Measurements from ENCODE around the gene PTPRN2.

PTPRN2 gene

GRCh38 chr7:157952841-157953645 is 634.6 kb downstream of the PTPRN2 start:
- Histone ChIP-seq H3K9ac (ENCODE audit: low read depth, low read length, poor library complexity) (no peak overlapping the region), H3K36me3 (replicated peaks in 1 of 2; ENCODE audit: control insufficient read depth in 2 of 2, insufficient read depth in 2 of 2, low read length in 2 of 2) (no peaks in the 10 kb centered on the region), H2BK15ac (ENCODE audit: low read length) (no peak overlapping the region), H3K4me2 (ENCODE audit: insufficient read depth, low read length, poor library complexity, severe bottlenecking) (no peak overlapping the region), H3K18ac (ENCODE audit: low read length) (peak overlapping the region; percentile 51), H2BK12ac (ENCODE audit: low read length) (no peak overlapping the region), H2BK5ac (ENCODE audit: low read length) (no peak overlapping the region), H3K4ac (ENCODE audit: low read length) (no peak overlapping the region), H3K27me3 (ENCODE audit: control insufficient read depth in 3 of 3, insufficient read depth in 3 of 3, low read depth in 1 of 3, low read length in 3 of 3) (peaks cover 0 to 8% (median 0%) of the 10 kb centered on the region in 3 experiments), H4K8ac (ENCODE audit: low read depth, low read length) (no peak overlapping the region), H2AK5ac (ENCODE audit: low read depth, low read length) (no peak overlapping the region), H3K9me3 (replicated peaks in 1 of 2; ENCODE audit: control insufficient read depth in 2 of 2, insufficient read depth in 1 of 2, low read depth in 1 of 2, low read length in 2 of 2) (peaks cover 0 to 3% of the 10 kb centered on the region in 2 donors), H3K4me3 (ENCODE audit: low read length in 2 of 2) (no peak overlapping the region), H2BK120ac (ENCODE audit: low read depth, low read length) (no peak overlapping the region), H4K91ac (ENCODE audit: low read depth, low read length, poor library complexity) (no peak overlapping the region), H3K4me1 (ENCODE audit: control insufficient read depth in 2 of 2, insufficient read depth in 1 of 2, low read depth in 1 of 2, low read length in 2 of 2) (peaks cover 0 to 10% of the 10 kb centered on the region in 2 donors), H2AFZ (ENCODE audit: low read length) (no peak overlapping the region), H3K79me1 (ENCODE audit: low read depth, low read length) (no peaks in the 10 kb centered on the region), H3K14ac (ENCODE audit: low read length) (no peak overlapping the region), H3K23ac (ENCODE audit: low read depth, low read length, poor library complexity) (peak overlapping the region; percentile 57), H3K27ac (replicated peaks; ENCODE audit: low read length) (no peak overlapping the region)
- DNase-seq (ENCODE audit: low spot score): no peak
- no CpG with 5 or more reads among the region's 25 CpGs for WGBS, 2 donors (ENCODE audit: extremely low coverage in 2 of 2, insufficient read length in 2 of 2, insufficient replicate concordance in 1 of 2)

- Histone ChIP-seq H3K4me2 (ENCODE audit: insufficient read depth, low read length, poor library complexity, severe bottlenecking) (no peak overlapping the region), H3K79me1 (ENCODE audit: low read depth, low read length) (no peaks in the 10 kb centered on the region), H3K27ac (replicated peaks; ENCODE audit: low read length) (no peak overlapping the region), H2BK15ac (ENCODE audit: low read length) (no peak overlapping the region), H3K23ac (ENCODE audit: low read depth, low read length, poor library complexity) (peak overlapping the region; percentile 57), H4K8ac (ENCODE audit: low read depth, low read length) (no peak overlapping the region), H3K36me3 (replicated peaks in 1 of 2; ENCODE audit: control insufficient read depth in 2 of 2, insufficient read depth in 2 of 2, low read length in 2 of 2) (no peaks in the 10 kb centered on the region), H2BK120ac (ENCODE audit: low read depth, low read length) (no peak overlapping the region), H4K91ac (ENCODE audit: low read depth, low read length, poor library complexity) (no peak overlapping the region), H3K18ac (ENCODE audit: low read length) (peak overlapping the region; percentile 57), H2BK12ac (ENCODE audit: low read length) (peak overlapping the region; percentile 68), H3K4ac (ENCODE audit: low read length) (no peak overlapping the region), H3K9me3 (replicated peaks in 1 of 2; ENCODE audit: control insufficient read depth in 2 of 2, insufficient read depth in 1 of 2, low read depth in 1 of 2, low read length in 2 of 2) (peaks cover 3 to 7% of the 10 kb centered on the region in 2 donors), H2AK5ac (ENCODE audit: low read depth, low read length) (no peak overlapping the region), H3K9ac (ENCODE audit: low read depth, low read length, poor library complexity) (no peak overlapping the region), H2BK5ac (ENCODE audit: low read length) (no peak overlapping the region), H3K14ac (ENCODE audit: low read length) (peak overlapping the region; percentile 51), H3K4me3 (ENCODE audit: low read length in 2 of 2) (no peak overlapping the region), H3K27me3 (ENCODE audit: control insufficient read depth in 3 of 3, insufficient read depth in 3 of 3, low read depth in 1 of 3, low read length in 3 of 3) (peaks cover 0 to 8% (median 0%) of the 10 kb centered on the region in 3 experiments), H2AFZ (ENCODE audit: low read length) (no peak overlapping the region), H3K4me1 (ENCODE audit: control insufficient read depth in 2 of 2, insufficient read depth in 1 of 2, low read depth in 1 of 2, low read length in 2 of 2) (peaks cover 0 to 10% of the 10 kb centered on the region in 2 donors)
- DNase-seq (ENCODE audit: low spot score): no peak
- WGBS, 2 donors (ENCODE audit: extremely low coverage in 2 of 2, insufficient read length in 2 of 2, insufficient replicate concordance in 1 of 2): no CpG with 5 or more reads among the region's 21 CpGs
These were observed 635.5 kb downstream of the PTPRN2 start for GRCh38 chr7:157952050-157952667.

- no peak for DNase-seq (ENCODE audit: low spot score)
- Histone ChIP-seq H3K79me1 (ENCODE audit: low read depth, low read length) (peaks cover 1% of the 10 kb centered on the region), H4K8ac (ENCODE audit: low read depth, low read length) (no peak overlapping the region), H3K27me3 (ENCODE audit: control insufficient read depth in 3 of 3, insufficient read depth in 3 of 3, low read depth in 1 of 3, low read length in 3 of 3) (peaks cover 0 to 8% (median 0%) of the 10 kb centered on the region in 3 experiments), H3K18ac (ENCODE audit: low read length) (no peak overlapping the region), H2BK15ac (ENCODE audit: low read length) (no peak overlapping the region), H2AK5ac (ENCODE audit: low read depth, low read length) (no peak overlapping the region), H3K9me3 (replicated peaks in 1 of 2; ENCODE audit: control insufficient read depth in 2 of 2, insufficient read depth in 1 of 2, low read depth in 1 of 2, low read length in 2 of 2) (peaks cover 6 to 7% of the 10 kb centered on the region in 2 donors), H2BK5ac (ENCODE audit: low read length) (no peak overlapping the region), H3K27ac (replicated peaks; ENCODE audit: low read length) (no peak overlapping the region), H2BK12ac (ENCODE audit: low read length) (peak overlapping the region; percentile 68), H3K4me1 (ENCODE audit: control insufficient read depth in 2 of 2, insufficient read depth in 1 of 2, low read depth in 1 of 2, low read length in 2 of 2) (peaks cover 0 to 10% of the 10 kb centered on the region in 2 donors), H3K36me3 (replicated peaks in 1 of 2; ENCODE audit: control insufficient read depth in 2 of 2, insufficient read depth in 2 of 2, low read length in 2 of 2) (no peaks in the 10 kb centered on the region), H4K91ac (ENCODE audit: low read depth, low read length, poor library complexity) (no peak overlapping the region), H3K4me2 (ENCODE audit: insufficient read depth, low read length, poor library complexity, severe bottlenecking) (no peak overlapping the region), H3K4ac (ENCODE audit: low read length) (no peak overlapping the region), H3K4me3 (ENCODE audit: low read length in 2 of 2) (no peak overlapping the region), H2AFZ (ENCODE audit: low read length) (no peak overlapping the region), H3K9ac (ENCODE audit: low read depth, low read length, poor library complexity) (no peak overlapping the region), H3K14ac (ENCODE audit: low read length) (peak overlapping the region; percentile 51), H3K23ac (ENCODE audit: low read depth, low read length, poor library complexity) (peak overlapping the region; percentile 57), H2BK120ac (ENCODE audit: low read depth, low read length) (no peak overlapping the region)
- WGBS, 2 donors (ENCODE audit: extremely low coverage in 2 of 2, insufficient read length in 2 of 2, insufficient replicate concordance in 1 of 2): no CpG with 5 or more reads among the region's 26 CpGs
These were observed 636.1 kb downstream of the PTPRN2 start for GRCh38 chr7:157951300-157952049.

- H3K4ac ChIP-seq (ENCODE audit: low read length): no peak overlapping the region
- no peaks in the 10 kb centered on the region for H3K4me1 ChIP-seq (ENCODE audit: control insufficient read depth in 2 of 2, insufficient read depth in 1 of 2, low read depth in 1 of 2, low read length in 2 of 2)
- no peak overlapping the region for H2BK12ac ChIP-seq (ENCODE audit: low read length)
- H4K91ac ChIP-seq (ENCODE audit: low read depth, low read length, poor library complexity): no peak overlapping the region
- H2BK120ac ChIP-seq (ENCODE audit: low read depth, low read length): no peak overlapping the region
- no peaks in the 10 kb centered on the region for H3K36me3 ChIP-seq (replicated peaks in 1 of 2; ENCODE audit: control insufficient read depth in 2 of 2, insufficient read depth in 2 of 2, low read length in 2 of 2)
- H3K27me3 ChIP-seq (ENCODE audit: control insufficient read depth in 3 of 3, insufficient read depth in 3 of 3, low read depth in 1 of 3, low read length in 3 of 3): no peaks in the 10 kb centered on the region
- H3K23ac ChIP-seq (ENCODE audit: low read depth, low read length, poor library complexity): no peak overlapping the region
- no peak overlapping the region for H3K27ac ChIP-seq (replicated peaks; ENCODE audit: low read length)
- WGBS, 2 donors (ENCODE audit: extremely low coverage in 2 of 2, insufficient read length in 2 of 2, insufficient replicate concordance in 1 of 2): no CpG with 5 or more reads among the region's 3 CpGs
- no peak overlapping the region for H4K8ac ChIP-seq (ENCODE audit: low read depth, low read length)
- DNase-seq (ENCODE audit: low spot score): no peak
- no peak overlapping the region for H3K4me2 ChIP-seq (ENCODE audit: insufficient read depth, low read length, poor library complexity, severe bottlenecking)
- H2AK5ac ChIP-seq (ENCODE audit: low read depth, low read length): no peak overlapping the region
- H2AFZ ChIP-seq (ENCODE audit: low read length): no peak overlapping the region
- no peak overlapping the region for H2BK5ac ChIP-seq (ENCODE audit: low read length)
- no peak overlapping the region for H3K9ac ChIP-seq (ENCODE audit: low read depth, low read length, poor library complexity)
- no peak overlapping the region for H2BK15ac ChIP-seq (ENCODE audit: low read length)
- no peak overlapping the region for H3K4me3 ChIP-seq (ENCODE audit: low read length in 2 of 2)
- peaks cover 1% of the 10 kb centered on the region for H3K79me1 ChIP-seq (ENCODE audit: low read depth, low read length)
- peaks cover 7 to 10% of the 10 kb centered on the region in 2 donors for H3K9me3 ChIP-seq (replicated peaks in 1 of 2; ENCODE audit: control insufficient read depth in 2 of 2, insufficient read depth in 1 of 2, low read depth in 1 of 2, low read length in 2 of 2)
- no peak overlapping the region for H3K18ac ChIP-seq (ENCODE audit: low read length)
- no peak overlapping the region for H3K14ac ChIP-seq (ENCODE audit: low read length)
These were observed 637.9 kb downstream of the PTPRN2 start for GRCh38 chr7:157949711-157950110.
